8988T (cell line): ENCODE data around the gene OBSCN.

Source experiments
- DNase-seq: peaks from one replicate; pipeline ENCODE4 v3.0.0; 2011

The OBSCN gene

GRCh38 chr1:228373004-228373680 lies 165.3 kb downstream of the OBSCN start:
- DNase-seq, result peak; percentile 36

- peak; percentile 26 for DNase-seq
Observed at GRCh38 chr1:228373681-228374571, 166.1 kb downstream of the OBSCN start.

- peak; percentile 19 for DNase-seq
Observed at GRCh38 chr1:228374711-228375577, 167.1 kb downstream of the OBSCN start.

GRCh38 chr1:228375578-228376261 lies 167.9 kb downstream of the OBSCN start:
- DNase-seq, result peak; percentile 17

- no peak for DNase-seq
Observed at GRCh38 chr1:228376262-228376628, 168.4 kb downstream of the OBSCN start.

- peak; percentile 22 for DNase-seq
Observed at GRCh38 chr1:228376651-228377631, 169.1 kb downstream of the OBSCN start.

GRCh38 chr1:228377664-228378089 lies 169.8 kb downstream of the OBSCN start:
- no peak for DNase-seq

- DNase-seq, result peak; percentile 90
Observed at GRCh38 chr1:228378090-228378872, 170.4 kb downstream of the OBSCN start.

GRCh38 chr1:228378873-228379460 lies 171.1 kb downstream of the OBSCN start:
- DNase-seq, result no peak

GRCh38 chr1:228379666-228380065 lies 171.8 kb downstream of the OBSCN start:
- no peak for DNase-seq

GRCh38 chr1:228381356-228381755 lies 173.5 kb downstream of the OBSCN start:
- no peak for DNase-seq

- DNase-seq, result no peak
Observed at GRCh38 chr1:228383773-228384172, 175.9 kb downstream of the OBSCN start.

- DNase-seq, result no peak
Observed at GRCh38 chr1:228385232-228385631, 177.4 kb downstream of the OBSCN start.

- no peak for DNase-seq
Observed at GRCh38 chr1:228387321-228387720, 179.5 kb downstream of the OBSCN start.

- DNase-seq, result no peak
Observed at GRCh38 chr1:228390649-228391048, 182.8 kb downstream of the OBSCN start.

GRCh38 chr1:228391411-228392020 lies 183.7 kb downstream of the OBSCN start:
- DNase-seq, result no peak

- no peak for DNase-seq
Observed at GRCh38 chr1:228392111-228392936, 184.5 kb downstream of the OBSCN start.

- DNase-seq, result no peak
Observed at GRCh38 chr1:228393268-228393701, 185.4 kb downstream of the OBSCN start.
